ENCODE data around the gene SRSF10. TPM values are rescaled to one million over a fixed set of nuclear protein-coding genes. Genes with fewer than 3 reads are reported as not detected.

The SRSF10 gene
- total RNA-seq, 1 experiment from 2014 or later: 142 TPM

DNA sequence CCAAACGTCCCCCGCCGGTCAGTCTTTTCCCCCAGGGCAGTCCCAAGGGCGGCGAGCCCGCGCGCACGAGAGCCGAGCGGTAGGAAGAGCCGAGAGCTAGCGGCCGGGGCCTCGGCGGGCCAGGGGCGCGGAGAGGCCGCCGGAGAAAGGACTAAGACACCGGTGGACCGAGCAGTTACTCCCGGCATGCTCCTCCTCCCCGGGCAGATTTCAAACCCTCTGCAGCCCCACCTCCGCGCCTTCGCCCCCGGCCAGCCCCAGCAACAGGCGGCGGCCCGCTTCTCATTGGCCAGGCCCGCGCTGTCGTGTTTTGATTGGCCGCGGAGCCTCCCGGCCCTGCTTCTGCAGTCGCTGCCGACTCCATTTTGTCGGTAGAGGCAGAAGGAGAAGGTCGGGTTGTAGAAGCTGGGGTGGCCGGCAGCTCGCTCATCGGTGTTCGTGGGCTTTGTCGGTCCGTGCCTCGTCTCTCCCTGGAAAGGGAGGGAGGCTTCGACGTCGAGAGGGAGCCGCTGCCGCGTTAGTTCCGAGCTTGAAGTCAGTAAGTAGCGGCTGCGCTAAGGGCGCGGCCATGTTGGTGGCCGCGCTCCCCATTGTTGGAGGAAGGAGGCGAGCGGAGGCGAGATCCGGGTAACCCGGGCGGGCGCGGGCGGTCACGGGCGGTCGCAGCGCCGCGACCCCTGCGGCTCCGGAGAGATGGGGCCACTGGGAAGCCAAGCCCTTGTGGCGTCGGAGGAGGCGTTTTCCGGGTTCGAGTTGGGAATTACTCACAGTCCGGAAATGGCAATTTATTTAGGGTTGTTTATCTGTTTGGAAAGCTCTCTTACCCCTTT lies 20.5 kb downstream of the SRSF10 start, which contains the start of gene PNRC2 (continued):
- TF ChIP-seq, protein P1, sequence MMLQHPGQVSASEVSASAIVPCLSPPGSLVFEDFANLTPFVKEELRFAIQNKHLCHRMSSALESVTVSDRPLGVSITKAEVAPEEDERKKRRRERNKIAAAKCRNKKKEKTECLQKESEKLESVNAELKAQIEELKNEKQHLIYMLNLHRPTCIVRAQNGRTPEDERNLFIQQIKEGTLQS (IDR thresholded peaks at IDR 0.05): no peak
- TF ChIP-seq POLR2AphosphoS5 (IDR thresholded peaks at IDR 0.05; ENCODE audit: low read depth, low read length) (peak; percentile 93), POLR2A (IDR thresholded peaks at IDR 0.05; ENCODE audit: borderline replicate concordance, extremely low read depth, insufficient read depth, insufficient read length) (peak; percentile 87), ZNF274 (IDR thresholded peaks at IDR 0.05; ENCODE audit: low read depth, low read length) (no peak)

DNA sequence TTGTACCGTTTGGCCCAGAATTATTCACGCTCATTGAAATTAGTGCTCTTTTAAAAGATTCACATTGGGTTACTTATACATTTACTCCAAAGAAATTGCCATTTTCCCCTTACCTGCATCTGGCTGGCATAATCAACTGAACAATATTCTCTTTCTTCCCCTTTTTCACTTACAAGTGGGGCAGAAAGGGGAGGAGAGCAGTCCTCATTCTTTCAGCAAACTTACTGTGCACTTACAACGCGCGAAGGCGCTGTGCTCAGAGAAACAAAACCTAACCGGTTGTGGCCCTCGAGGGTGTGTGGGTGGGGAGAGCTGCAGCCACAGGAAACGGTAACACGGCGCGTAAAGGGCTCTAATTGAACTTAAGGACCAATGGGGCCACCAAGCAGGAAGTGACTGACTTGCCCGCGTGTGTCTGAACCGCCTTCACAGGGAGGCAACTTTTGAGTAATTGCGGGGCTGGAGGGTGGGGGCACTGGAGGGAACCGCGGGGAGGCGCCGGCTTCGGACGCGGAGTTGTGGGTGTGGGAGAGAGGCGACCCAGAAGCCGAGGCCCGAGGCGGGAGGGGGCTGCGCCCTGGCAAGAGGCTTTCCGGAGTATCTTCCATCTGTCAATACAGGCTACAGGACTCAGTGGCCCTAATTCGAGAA lies 21.2 kb downstream of the SRSF10 start:
- peak; percentile 86 for DNase-seq (ENCODE audit: low read depth, low spot score)
- H3K36me3 ChIP-seq (ENCODE audit: control insufficient read depth in 1 of 2, insufficient read depth in 2 of 2, low read length in 2 of 2): peaks cover 9 to 12% of the 10 kb centered on the region in 2 experiments; a peak in 3 of 4 replicates
- TF ChIP-seq, protein P2, sequence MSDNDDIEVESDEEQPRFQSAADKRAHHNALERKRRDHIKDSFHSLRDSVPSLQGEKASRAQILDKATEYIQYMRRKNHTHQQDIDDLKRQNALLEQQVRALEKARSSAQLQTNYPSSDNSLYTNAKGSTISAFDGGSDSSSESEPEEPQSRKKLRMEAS (IDR thresholded peaks at IDR 0.05): peak; percentile 52
- TF ChIP-seq SRF (IDR thresholded peaks at IDR 0.05; ENCODE audit: low read depth) (no peak), EZH2 (IDR thresholded peaks at IDR 0.05) (no peak), SIN3A (IDR thresholded peaks at IDR 0.05; ENCODE audit: low read depth) (0 out of 2 replicates have a peak, but pooled peaks have one; percentile 27), EZH2phosphoT487 (IDR thresholded peaks at IDR 0.05; ENCODE audit: borderline replicate concordance) (no peak), ELF1 (IDR thresholded peaks at IDR 0.05; ENCODE audit: borderline replicate concordance, low read depth) (peak; percentile 55; the same call in 1 of the 2 replicates), TCF7L2 (IDR thresholded peaks at IDR 0.05; ENCODE audit: borderline replicate concordance, extremely low read depth, insufficient read depth, insufficient read length) (peak; percentile 31), POLR2AphosphoS5 (IDR thresholded peaks at IDR 0.05; ENCODE audit: low read depth, low read length) (no peak; the same call in 1 of the 2 replicates), EGR1 (IDR thresholded peaks at IDR 0.05; ENCODE audit: low read depth) (peak; percentile 87), YY1 (IDR thresholded peaks at IDR 0.05; ENCODE audit: extremely low read depth, insufficient replicate concordance, low read depth, low read length) (peak; percentile 69), FOSL1 (IDR thresholded peaks at IDR 0.05; ENCODE audit: low read depth) (0 out of 2 replicates have a peak, but pooled peaks have one; percentile 5), CBX3 (IDR thresholded peaks at IDR 0.05; ENCODE audit: low read depth) (peak; percentile 69; the same call in 1 of the 2 replicates), POLR2A (IDR thresholded peaks at IDR 0.05; ENCODE audit: borderline replicate concordance, extremely low read depth, insufficient read depth, insufficient read length) (no peak)
- TF ChIP-seq, protein P3, sequence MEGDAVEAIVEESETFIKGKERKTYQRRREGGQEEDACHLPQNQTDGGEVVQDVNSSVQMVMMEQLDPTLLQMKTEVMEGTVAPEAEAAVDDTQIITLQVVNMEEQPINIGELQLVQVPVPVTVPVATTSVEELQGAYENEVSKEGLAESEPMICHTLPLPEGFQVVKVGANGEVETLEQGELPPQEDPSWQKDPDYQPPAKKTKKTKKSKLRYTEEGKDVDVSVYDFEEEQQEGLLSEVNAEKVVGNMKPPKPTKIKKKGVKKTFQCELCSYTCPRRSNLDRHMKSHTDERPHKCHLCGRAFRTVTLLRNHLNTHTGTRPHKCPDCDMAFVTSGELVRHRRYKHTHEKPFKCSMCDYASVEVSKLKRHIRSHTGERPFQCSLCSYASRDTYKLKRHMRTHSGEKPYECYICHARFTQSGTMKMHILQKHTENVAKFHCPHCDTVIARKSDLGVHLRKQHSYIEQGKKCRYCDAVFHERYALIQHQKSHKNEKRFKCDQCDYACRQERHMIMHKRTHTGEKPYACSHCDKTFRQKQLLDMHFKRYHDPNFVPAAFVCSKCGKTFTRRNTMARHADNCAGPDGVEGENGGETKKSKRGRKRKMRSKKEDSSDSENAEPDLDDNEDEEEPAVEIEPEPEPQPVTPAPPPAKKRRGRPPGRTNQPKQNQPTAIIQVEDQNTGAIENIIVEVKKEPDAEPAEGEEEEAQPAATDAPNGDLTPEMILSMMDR (IDR thresholded peaks at IDR 0.05 in 2 of 3, conservative IDR thresholded peaks at IDR 0.05 in 1 of 3; ENCODE audit: borderline replicate concordance in 1 of 3, insufficient read depth in 1 of 3, low read depth in 2 of 3, low read length in 2 of 3): peak in 2 of 3 experiments; percentile 17 to 28; a peak in 3 of 6 replicates

More for the DNA sequence above, 21.2 kb downstream of the SRSF10 start:
- ChIA-PET CTCF (no interaction called here), RAD21 (ENCODE audit: low non-redundant PET in 1 of 2, low total read pairs in 2 of 2, uncharacterized antibody in 2 of 2, unreplicated experiment in 2 of 2) (no interaction called here), POLR2A (interaction anchor here (0.7 to 1.8 kb wide), 3 partner anchors 10 to 646 kb away, joined by 3 to 6 read pairs (median 3); no protein-coding TSS in a partner anchor)
- peak overlapping the region; percentile 94 for H3K4me2 ChIP-seq (ENCODE audit: low read length)
- H3K9me2 ChIP-seq (ENCODE audit: insufficient read depth): no peaks in the 10 kb centered on the region
- H3K4me3 ChIP-seq (replicated peaks in 1 of 2; ENCODE audit: low read depth in 1 of 2, low read length in 2 of 2): peak overlapping the region; percentile 86 to 97
- intact Hi-C loops (cut with micrococcal nuclease): no loop called here
- peak overlapping the region; percentile 99 for H3K9ac ChIP-seq (ENCODE audit: low read length)
- peaks cover 25% of the 10 kb centered on the region for H3K79me2 ChIP-seq (ENCODE audit: insufficient read depth, low read length)
- H2AFZ ChIP-seq (ENCODE audit: low read depth, low read length, poor library complexity, severe bottlenecking): no peak overlapping the region
- BruUV-seq (replicated peaks): no TSS peak
- peak overlapping the region; percentile 94 for H3K27ac ChIP-seq (ENCODE audit: low read depth, low read length)
- H3K4me1 ChIP-seq (ENCODE audit: control insufficient read depth in 1 of 2, insufficient read depth in 2 of 2, low read length in 2 of 2): peaks cover 20 to 36% of the 10 kb centered on the region in 2 experiments
- H3K27me3 ChIP-seq (ENCODE audit: insufficient read depth, low read length): no peaks in the 10 kb centered on the region
- peak; percentile 75 for ATAC-seq
- no peaks in the 10 kb centered on the region for H4K20me1 ChIP-seq (ENCODE audit: insufficient read depth)
- H3K9me3 ChIP-seq (ENCODE audit: control insufficient read depth in 1 of 2, insufficient read depth in 1 of 2, low read depth in 1 of 2, low read length in 2 of 2): no peaks in the 10 kb centered on the region
